Measurements from ENCODE around the gene ZPBP.
"Not testable (repeated sequence)": the region's sequence is repeated elsewhere in the genome, so short reads cannot be mapped to it uniquely, and the experiment has no call there.

The ZPBP gene

DNA sequence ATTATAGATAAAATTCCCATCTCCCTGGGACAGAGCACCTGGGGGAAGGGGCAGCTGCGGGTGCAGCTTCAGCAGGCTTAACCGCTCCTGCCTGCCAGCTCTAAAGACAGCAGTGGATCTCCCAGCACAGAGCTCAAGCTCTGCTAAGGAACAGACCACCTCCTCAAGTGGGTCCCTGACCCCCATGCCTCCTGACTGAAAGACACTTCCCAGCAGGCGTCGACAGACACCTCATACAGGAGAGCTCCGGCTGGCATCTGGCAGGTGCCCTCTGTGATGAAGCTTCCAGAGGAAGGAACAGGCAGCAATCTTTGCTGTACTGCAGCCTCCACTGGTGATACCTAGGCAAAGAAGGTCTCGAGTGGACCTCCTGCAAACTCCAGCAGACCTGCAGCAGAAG, 51.9 kb downstream of the ZPBP start:
- DNase-seq = not testable (repeated sequence)

- no peak for DNase-seq
Observed at GRCh38 chr7:50037086-50037485, 56.0 kb downstream of the ZPBP start.

DNA sequence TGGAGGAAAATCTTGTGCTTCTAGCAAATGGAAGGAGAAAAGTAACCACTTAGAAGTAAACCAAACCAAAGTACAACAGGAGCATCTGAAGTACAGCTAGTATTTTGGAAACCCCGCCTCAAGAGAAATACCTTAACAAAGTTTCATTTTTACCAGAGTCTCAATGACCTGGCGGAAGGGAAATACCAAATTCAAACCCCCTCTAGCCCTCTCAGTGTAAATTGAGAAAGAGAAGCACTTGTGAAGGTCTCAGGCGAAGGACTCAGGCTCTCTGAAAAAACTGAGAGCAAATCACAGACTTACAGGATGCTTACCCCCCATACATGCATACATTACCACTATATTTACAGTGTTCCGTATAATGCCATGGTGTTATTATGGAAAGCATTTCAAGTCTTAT, 70.1 kb downstream of the ZPBP start:
- no peak for DNase-seq

- DNase-seq = no peak
Observed at GRCh38 chr7:50022451-50022850, 70.6 kb downstream of the ZPBP start.

DNA sequence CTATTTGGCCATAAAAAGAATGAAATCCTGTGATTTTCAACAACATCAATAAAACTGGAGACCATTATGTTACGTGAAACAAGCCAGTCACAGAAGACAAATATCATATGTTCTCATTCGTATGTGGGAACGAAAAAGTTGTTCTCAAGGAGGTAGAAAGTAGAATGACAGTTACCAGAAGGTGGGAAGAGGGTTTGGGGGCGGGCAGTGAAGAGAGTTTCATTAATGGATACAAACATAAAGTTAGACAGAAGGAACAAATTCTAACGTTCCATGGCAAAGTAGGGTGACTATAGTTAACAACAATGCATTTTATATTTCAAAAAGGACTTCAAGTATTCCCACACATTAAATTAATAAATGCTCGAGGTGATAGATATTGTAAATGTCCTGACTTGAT, 97.4 kb downstream of the ZPBP start:
- no peak for DNase-seq

GRCh38 chr7:49986191-49986590, 106.9 kb downstream of the ZPBP start:
- no peak for DNase-seq

GRCh38 chr7:49980465-49980864, 112.6 kb downstream of the ZPBP start:
- DNase-seq = no peak

- DNase-seq = no peak
Observed at GRCh38 chr7:49976238-49976637, 116.8 kb downstream of the ZPBP start.

- no peak for DNase-seq
Observed at GRCh38 chr7:49974035-49974434, 119.0 kb downstream of the ZPBP start.

- DNase-seq = no peak
Observed at GRCh38 chr7:49937608-49938007, 155.4 kb downstream of the ZPBP start.

DNA sequence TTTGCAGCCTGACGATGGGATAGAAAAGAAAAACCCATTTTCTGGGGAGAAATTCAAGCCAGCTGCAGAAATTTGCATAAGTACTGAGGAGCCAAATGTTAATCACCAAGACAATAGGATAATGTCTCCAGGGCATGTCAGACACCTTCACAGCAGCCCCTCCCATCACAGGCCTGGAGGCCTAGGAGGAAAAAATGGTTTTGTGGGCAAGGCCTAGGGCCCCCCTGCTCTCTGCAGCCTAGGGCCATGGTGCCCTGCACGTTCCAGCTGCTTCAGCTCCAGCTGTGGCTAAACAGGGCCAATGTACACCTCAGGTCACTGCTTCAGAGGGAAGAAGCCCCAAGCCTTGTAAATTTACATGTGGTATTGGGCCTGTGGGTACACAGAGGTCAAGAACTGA, 161.4 kb downstream of the ZPBP start:
- no peak for DNase-seq

DNA sequence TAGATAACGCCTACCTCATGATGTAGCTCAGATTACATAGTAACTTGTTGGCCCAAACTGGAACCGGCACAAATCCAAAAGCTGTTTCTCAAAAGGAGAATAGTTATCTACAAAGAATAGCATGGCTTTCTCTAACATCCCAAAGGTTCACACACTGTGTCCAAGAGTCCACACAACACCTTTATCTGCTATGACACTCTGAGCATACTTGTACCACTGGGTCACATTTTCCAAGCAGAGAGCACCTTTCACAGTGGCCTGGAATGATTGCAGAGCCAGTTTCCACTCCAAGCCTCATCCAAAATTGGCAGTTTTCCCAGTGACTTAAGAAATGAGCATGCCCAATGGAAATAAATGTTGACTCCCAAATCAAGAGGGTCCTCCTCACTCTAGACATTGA, 164.3 kb downstream of the ZPBP start:
- no peak for DNase-seq

GRCh38 chr7:49927631-49928030, 165.4 kb downstream of the ZPBP start:
- DNase-seq = no peak

DNA sequence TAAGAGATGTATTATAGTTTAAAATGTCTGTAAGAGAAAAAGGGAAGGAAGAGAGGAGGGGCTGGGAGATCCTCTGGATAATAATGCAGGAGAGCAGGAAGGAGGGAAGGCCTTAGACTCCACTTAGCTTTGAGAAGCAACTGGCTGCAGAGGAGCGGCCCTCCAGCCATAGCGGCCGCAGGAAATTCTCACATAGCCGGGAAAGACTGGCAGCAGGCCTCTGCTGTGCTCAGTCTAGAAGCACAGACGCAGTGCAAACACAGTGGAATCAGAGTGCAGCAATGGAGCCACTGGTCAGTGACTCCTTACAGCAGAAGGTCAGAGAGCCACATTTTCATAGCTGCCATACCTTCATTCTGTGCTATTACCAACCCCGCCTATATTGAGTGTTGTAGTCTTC, 166.3 kb downstream of the ZPBP start:
- no peak for DNase-seq

DNA sequence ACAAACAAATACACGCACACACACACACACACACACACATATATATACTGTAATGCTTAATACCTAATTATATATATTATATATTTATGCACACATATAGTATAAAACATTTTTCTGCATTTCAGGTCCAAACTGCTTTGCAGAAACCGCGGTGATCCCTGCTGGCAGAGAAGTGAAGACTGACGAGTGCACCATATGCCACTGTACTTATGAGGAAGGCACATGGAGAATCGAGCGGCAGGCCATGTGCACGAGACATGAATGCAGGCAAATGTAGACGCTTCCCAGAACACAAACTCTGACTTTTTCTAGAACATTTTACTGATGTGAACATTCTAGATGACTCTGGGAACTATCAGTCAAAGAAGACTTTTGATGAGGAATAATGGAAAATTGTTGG, 181.1 kb downstream of the ZPBP start:
- no peak for DNase-seq

GRCh38 chr7:49894543-49894942, 198.5 kb downstream of the ZPBP start:
- DNase-seq = no peak

DNA sequence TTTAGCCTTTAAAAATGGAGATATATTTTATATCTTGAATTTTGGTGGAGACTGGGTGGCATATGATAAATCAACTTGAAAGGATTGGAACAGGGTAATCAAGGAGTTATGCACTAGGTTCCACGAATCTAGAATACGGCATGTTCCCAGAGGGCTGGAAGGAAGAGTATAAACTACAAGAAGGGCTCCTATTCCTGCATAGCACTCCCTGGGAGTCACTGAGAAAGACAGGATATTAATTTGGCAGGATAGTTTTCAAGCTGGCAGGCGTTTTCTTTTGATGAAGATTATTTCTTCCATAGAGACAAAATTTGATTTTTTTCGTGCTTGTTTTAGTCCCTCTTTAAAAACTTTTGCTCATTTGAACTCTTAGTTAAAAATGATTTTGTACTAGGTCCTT, 199.9 kb downstream of the ZPBP start:
- DNase-seq = no peak

- DNase-seq = no peak
Observed at GRCh38 chr7:49892481-49892880, 200.6 kb downstream of the ZPBP start.

All from inflammatory macrophage treated with lipopolysaccharide for 1 hour (primary cell).